ENCODE results near the gene CMA1. TPM values are rescaled to one million over a fixed set of nuclear protein-coding genes. Genes with fewer than 3 reads are reported as not detected.
"Not testable (repeated sequence)": the region's sequence is repeated elsewhere in the genome, so short reads cannot be mapped to it uniquely, and the experiment has no call there.

CMA1 gene
- total RNA-seq: 2.3 TPM

GRCh38 chr14:24508155-24508840 lies at the start of gene CMA1:
Gene CMA1, minus strand, starts transcription at chr14:24508265. Its CDS starts 30 bp downstream, at chr14:24508235.
- DNase-seq (ENCODE audit: low spot score): no peak
- no peak for ATAC-seq
- intact Hi-C loops (cut with DNase I): no loop called here

- ATAC-seq (no peak), DNase-seq (ENCODE audit: low spot score) (no peak)
- intact Hi-C loops (cut with DNase I): no loop called here
Measured at GRCh38 chr14:24556756-24557155, 48.7 kb upstream of the CMA1 start.

GRCh38 chr14:24549064-24549463 lies 41.0 kb upstream of the CMA1 start:
- ATAC-seq; intact Hi-C loops (cut with DNase I); DNase-seq (ENCODE audit: low spot score): not testable (repeated sequence)

- ATAC-seq (no peak), DNase-seq (ENCODE audit: low spot score) (no peak)
- intact Hi-C loops (cut with DNase I): no loop called here
Measured at GRCh38 chr14:24542346-24542936, 34.4 kb upstream of the CMA1 start.

GRCh38 chr14:24535737-24536136 lies 27.7 kb upstream of the CMA1 start:
- ATAC-seq (no peak), DNase-seq (ENCODE audit: low spot score) (no peak)
- intact Hi-C loops (cut with DNase I): no loop called here

GRCh38 chr14:24534286-24534685 lies 26.2 kb upstream of the CMA1 start:
- ATAC-seq (no peak), DNase-seq (ENCODE audit: low spot score) (no peak)
- intact Hi-C loops (cut with DNase I): no loop called here

GRCh38 chr14:24525877-24526620 lies 18.0 kb upstream of the CMA1 start:
- DNase-seq (ENCODE audit: low spot score); ATAC-seq; intact Hi-C loops (cut with DNase I): not testable (repeated sequence)

GRCh38 chr14:24518851-24519250 lies 10.8 kb upstream of the CMA1 start:
- intact Hi-C loops (cut with DNase I): no loop called here
- ATAC-seq: no peak
- no peak for DNase-seq (ENCODE audit: low spot score)

- ATAC-seq (no peak), DNase-seq (ENCODE audit: low spot score) (no peak)
- intact Hi-C loops (cut with DNase I): no loop called here
Measured at GRCh38 chr14:24514209-24514608, 6.1 kb upstream of the CMA1 start.

- intact Hi-C loops (cut with DNase I): no loop called here
- no peak for ATAC-seq
- DNase-seq (ENCODE audit: low spot score): no peak
Measured at GRCh38 chr14:24513009-24513408, 4.9 kb upstream of the CMA1 start.

- no peak for DNase-seq (ENCODE audit: low spot score)
- intact Hi-C loops (cut with DNase I): no loop called here
- ATAC-seq: no peak
Measured at GRCh38 chr14:24506443-24506842, 1.6 kb downstream of the CMA1 start.

GRCh38 chr14:24504425-24504950 lies 3.6 kb downstream of the CMA1 start:
- intact Hi-C loops (cut with DNase I): no loop called here
- no peak for ATAC-seq
- DNase-seq (ENCODE audit: low spot score): no peak

GRCh38 chr14:24491586-24492408 lies 16.3 kb downstream of the CMA1 start:
- DNase-seq (ENCODE audit: low spot score); ATAC-seq; intact Hi-C loops (cut with DNase I): not testable (repeated sequence)

GRCh38 chr14:24483604-24484252 lies 24.3 kb downstream of the CMA1 start:
- intact Hi-C loops (cut with DNase I): no loop called here
- no peak for DNase-seq (ENCODE audit: low spot score)

GRCh38 chr14:24482699-24483303 lies 25.3 kb downstream of the CMA1 start:
- ATAC-seq; DNase-seq (ENCODE audit: low spot score); intact Hi-C loops (cut with DNase I): not testable (repeated sequence)

More at GRCh38 chr14:24483604-24484252, 24.3 kb downstream of the CMA1 start:
- no peak for ATAC-seq

- intact Hi-C loops (cut with DNase I): no loop called here
- ATAC-seq: no peak
- DNase-seq (ENCODE audit: low spot score): no peak
Measured at GRCh38 chr14:24481622-24482324, 26.3 kb downstream of the CMA1 start.

- ATAC-seq; DNase-seq (ENCODE audit: low spot score); intact Hi-C loops (cut with DNase I): not testable (repeated sequence)
Measured at GRCh38 chr14:24479999-24480398, 28.1 kb downstream of the CMA1 start.

Measured in sciatic nerve (tissue), 2 donors.